Measurements from ENCODE around the gene JPH2.

GRCh38 chr20:44069203-44070011 is 117.6 kb downstream of the JPH2 start:
- TF ChIP-seq GABPA (IDR thresholded peaks at IDR 0.05; ENCODE audit: low read depth) (no peak), CTCF (IDR thresholded peaks at IDR 0.05; ENCODE audit: insufficient read depth, low read length) (no peak), POLR2AphosphoS5 (IDR thresholded peaks at IDR 0.05; ENCODE audit: low read depth) (0 out of 2 replicates have a peak, but pooled peaks have one; percentile 57)

Data from HL-60 (cell line).